Transverse colon (tissue), 4 donors: ENCODE data around the gene PPM1A.

Source experiments
- CTCF ChIP-seq, 5 experiments: fragments of 200-600 bp in 3 of 5; fragments of 450-650 bp in 2 of 5; sonication (generic) in 3 of 5; IDR thresholded peaks; 1 replicate in 2 of 5; 2 replicates in 3 of 5; pipeline ENCODE4 v1.5.1; 2016 to 2017; ENCODE audit warnings: antibody characterized with exemption in 5 of 5, inconsistent platforms in 3 of 5, mild to moderate bottlenecking in 2 of 5, moderate library complexity in 1 of 5
- EP300 ChIP-seq: sonication (generic); formaldehyde crosslinking; IDR thresholded peaks from one replicate; pipeline ENCODE4 v1.6.1; 2017; ENCODE audit warnings: antibody characterized with exemption, low read depth
- POLR2A ChIP-seq: fragments of 450-650 bp; IDR thresholded peaks from one replicate; pipeline ENCODE4 v1.6.1; 2016; ENCODE audit warnings: antibody characterized with exemption, mild to moderate bottlenecking, moderate library complexity
- POLR2AphosphoS5 ChIP-seq, 3 donors: sonication (generic); formaldehyde crosslinking; IDR thresholded peaks; one replicate each; pipeline ENCODE4 v1.6.1; 2016; ENCODE audit warnings: antibody characterized with exemption in 3 of 3

GRCh38 chr14:60204104-60204842, 44.7 kb upstream of the PPM1A start:
- no peak for TF ChIP-seq CTCF (IDR thresholded peaks at IDR 0.05)
- no peak for TF ChIP-seq POLR2AphosphoS5 (IDR thresholded peaks at IDR 0.05)
- no peak for TF ChIP-seq POLR2A
- no peak for TF ChIP-seq EP300
